Fibroblast of lung (primary cell): ENCODE data around the gene IGFLR1. TPM values are rescaled to one million over a fixed set of nuclear protein-coding genes. Genes with fewer than 3 reads are reported as not detected.

Source experiments
- DNase-seq, 2 donors: peaks; one replicate each; pipeline versions ENCODE4 v3.0.0 to v3.0.0-alpha.2; 2010; ENCODE audit warnings: low read depth in 2 of 2
- H2AFZ ChIP-seq: 2 replicates; pipeline ENCODE4 v1.5.1; 2012; ENCODE audit warnings: low read length, control low read depth, inconsistent platforms
- H3K27ac ChIP-seq: 2 replicates; pipeline ENCODE4 v1.5.1; 2011; ENCODE audit warnings: low read length, control low read depth; ENCODE audit not compliant: insufficient read depth
- H3K27me3 ChIP-seq: 2 replicates; pipeline ENCODE4 v1.5.1; 2011; ENCODE audit warnings: mild to moderate bottlenecking, low read length; ENCODE audit not compliant: control insufficient read depth, insufficient read depth
- H3K36me3 ChIP-seq: 2 replicates; pipeline ENCODE4 v1.5.1; 2011; ENCODE audit warnings: low read length; ENCODE audit not compliant: control insufficient read depth, insufficient read depth
- H3K4me1 ChIP-seq: 2 replicates; pipeline ENCODE4 v1.5.1; 2011; ENCODE audit warnings: low read length; ENCODE audit not compliant: control insufficient read depth, insufficient read depth; ENCODE audit errors: extremely low read depth
- H3K4me2 ChIP-seq: 2 replicates; pipeline ENCODE4 v1.5.1; 2011; ENCODE audit warnings: low read length, control low read depth; ENCODE audit not compliant: insufficient read depth; ENCODE audit errors: extremely low read depth
- H3K4me3 ChIP-seq, 4 experiments: fragments of 200-600 bp in 1 of 4; sonication (generic) in 1 of 4; replicated peaks in 1 of 4; 2 replicates each; pipeline ENCODE4 v1.5.1; 2011 to 2016; ENCODE audit warnings: low read length in 4 of 4, low read depth in 3 of 4, mild to moderate bottlenecking in 3 of 4, control low read depth in 2 of 4, inconsistent platforms in 1 of 4, mixed read lengths in 1 of 4; ENCODE audit not compliant: insufficient read depth in 1 of 4; ENCODE audit errors: control extremely low read depth in 1 of 4
- H3K79me2 ChIP-seq: 2 replicates; pipeline ENCODE4 v1.5.1; 2012; ENCODE audit warnings: mild to moderate bottlenecking, low read length, inconsistent platforms; ENCODE audit not compliant: control insufficient read depth, insufficient read depth
- H3K9ac ChIP-seq: 2 replicates; pipeline ENCODE4 v1.5.1; 2011; ENCODE audit warnings: mild to moderate bottlenecking, low read length, control low read depth; ENCODE audit not compliant: insufficient read depth
- H3K9me3 ChIP-seq: 2 replicates; pipeline ENCODE4 v1.5.1; 2012; ENCODE audit warnings: low read depth, low read length; ENCODE audit not compliant: control insufficient read depth, insufficient read depth
- H4K20me1 ChIP-seq: 2 replicates; pipeline ENCODE4 v1.5.1; 2011; ENCODE audit warnings: low read length; ENCODE audit not compliant: control insufficient read depth, insufficient read depth; ENCODE audit errors: extremely low read depth
- CTCF ChIP-seq, 2 donors: IDR thresholded peaks in 1 of 2; conservative IDR thresholded peaks in 1 of 2; 1 replicate in 1 of 2; 2 replicates in 1 of 2; pipeline ENCODE4 v1.5.1; 2011 to 2012; ENCODE audit warnings: low read length in 2 of 2, control low read depth in 1 of 2, inconsistent platforms in 1 of 2, low read depth in 1 of 2, mild to moderate bottlenecking in 1 of 2
- EZH2 ChIP-seq: IDR thresholded peaks from 2 replicates; pipeline ENCODE4 v1.5.1; 2012; ENCODE audit warnings: low read length, control low read depth, mild to moderate bottlenecking; ENCODE audit errors: missing control alignments
- polyA plus RNA-seq, 2 donors: library from polyadenylated mRNA; depleted of rRNA in 1 of 2; stranded (reverse) in 1 of 2; unstranded in 1 of 2; fragments of >200 nt; gene quantifications; 2 replicates each; pipeline ENCODE4 v1.2.1, GENCODE V29; 2011 to 2012; ENCODE audit warnings: missing spikeins in 1 of 2
- total RNA-seq: library from RNA; depleted of rRNA; stranded (reverse); fragments of >200 nt; gene quantifications from 2 replicates; pipeline ENCODE4 v1.2.1, GENCODE V29; 2014

The IGFLR1 gene
- total and polyA plus RNA-seq, 2 donors (not counting 1 experiment from before 2014, with no cell fraction given) = 0.17 to 0.75 TPM

GRCh38 chr19:35739275-35740107, 2.8 kb downstream of the IGFLR1 start:
- Histone ChIP-seq H3K9ac (peak overlapping the region; percentile 55), H4K20me1 (no peaks in the 10 kb centered on the region), H3K4me3 (peak overlapping the region in 3 of 4 experiments; percentile 58 to 62 (median 59)), H2AFZ (no peak overlapping the region), H3K27ac (peak overlapping the region; percentile 79), H3K36me3 (peaks cover 22% of the 10 kb centered on the region), H3K9me3 (no peaks in the 10 kb centered on the region), H3K4me1 (peaks cover 10% of the 10 kb centered on the region), H3K4me2 (peak overlapping the region; percentile 71), H3K79me2 (no peaks in the 10 kb centered on the region), H3K27me3 (no peaks in the 10 kb centered on the region)
- no peak for TF ChIP-seq CTCF (conservative IDR thresholded peaks at IDR 0.05 in 1 of 2, IDR thresholded peaks at IDR 0.05 in 1 of 2; ENCODE audit: low read depth in 1 of 2, low read length in 2 of 2)
- no peak for TF ChIP-seq EZH2
- DNase-seq = no peak

- Histone ChIP-seq H3K9ac (no peak overlapping the region), H3K27ac (no peak overlapping the region), H3K9me3 (no peaks in the 10 kb centered on the region), H3K4me1 (peaks cover 6% of the 10 kb centered on the region), H3K79me2 (no peaks in the 10 kb centered on the region), H3K27me3 (no peaks in the 10 kb centered on the region), H3K4me2 (no peak overlapping the region), H4K20me1 (no peaks in the 10 kb centered on the region), H2AFZ (no peak overlapping the region), H3K4me3 (no peak overlapping the region), H3K36me3 (peaks cover 27% of the 10 kb centered on the region)
- TF ChIP-seq EZH2 (no peak), CTCF (conservative IDR thresholded peaks at IDR 0.05 in 1 of 2, IDR thresholded peaks at IDR 0.05 in 1 of 2; ENCODE audit: low read depth in 1 of 2, low read length in 2 of 2) (no peak)
- no peak for DNase-seq
Observed at GRCh38 chr19:35738887-35739229, 3.4 kb downstream of the IGFLR1 start.

GRCh38 chr19:35738021-35738886, 4.0 kb downstream of the IGFLR1 start:
- peaks cover 27% of the 10 kb centered on the region for H3K36me3 ChIP-seq
- DNase-seq = no peak

More at GRCh38 chr19:35738021-35738886, 4.0 kb downstream of the IGFLR1 start:
- Histone ChIP-seq H3K27ac (no peak overlapping the region), H2AFZ (no peak overlapping the region), H3K27me3 (no peaks in the 10 kb centered on the region), H3K79me2 (no peaks in the 10 kb centered on the region), H4K20me1 (no peaks in the 10 kb centered on the region), H3K9me3 (no peaks in the 10 kb centered on the region), H3K4me3 (no peak overlapping the region), H3K9ac (no peak overlapping the region), H3K4me1 (peaks cover 6% of the 10 kb centered on the region), H3K4me2 (no peak overlapping the region)
- no peak for TF ChIP-seq CTCF (conservative IDR thresholded peaks at IDR 0.05 in 1 of 2, IDR thresholded peaks at IDR 0.05 in 1 of 2; ENCODE audit: low read depth in 1 of 2, low read length in 2 of 2)
- TF ChIP-seq EZH2 = no peak
